Sigmoid colon (tissue), 7 donors: ENCODE results near the gene PIK3R1. TPM values are rescaled to one million over a fixed set of nuclear protein-coding genes. Genes with fewer than 3 reads are reported as not detected.
A peak's percentile ranks its signal among the peaks of the same experiment; 100 is the strongest.

ENCODE experiments used
- DNase-seq: peaks from one replicate; pipeline ENCODE4 v3.0.0-alpha.2; 2019
- H3K27ac ChIP-seq, 4 donors: fragments of 200-600 bp; sonication (generic); one replicate each; pipeline ENCODE4 v1.5.1; 2016 to 2019; ENCODE audit warnings: mild to moderate bottlenecking in 1 of 4
- H3K27me3 ChIP-seq, 3 donors: fragments of 200-600 bp; sonication (generic); one replicate each; pipeline ENCODE4 v1.5.1; 2019; ENCODE audit warnings: mild to moderate bottlenecking in 1 of 3
- H3K36me3 ChIP-seq, 4 donors: fragments of 200-600 bp; sonication (generic); one replicate each; pipeline ENCODE4 v1.5.1; 2016 to 2019
- H3K4me1 ChIP-seq, 4 donors: fragments of 200-600 bp; sonication (generic); one replicate each; pipeline ENCODE4 v1.5.1; 2017 to 2019
- H3K4me3 ChIP-seq, 4 donors: fragments of 200-600 bp; sonication (generic); one replicate each; pipeline ENCODE4 v1.5.1; 2017 to 2019; ENCODE audit warnings: mild to moderate bottlenecking in 2 of 4, moderate library complexity in 1 of 4
- H3K9me3 ChIP-seq, 4 donors: fragments of 200-600 bp in 3 of 4; sonication (generic) in 3 of 4; one replicate each; pipeline versions ENCODE4 v1.5.1 to v1.6.1; 2013 to 2019
- CTCF ChIP-seq, 4 experiments: fragments of 450-650 bp in 3 of 4; fragments of 200-600 bp in 1 of 4; IDR thresholded peaks; one replicate each; pipeline ENCODE4 v1.5.1; 2016 to 2019; ENCODE audit warnings: antibody characterized with exemption in 4 of 4, mild to moderate bottlenecking in 3 of 4, moderate library complexity in 2 of 4
- EP300 ChIP-seq, 4 donors: sonication (generic); formaldehyde crosslinking; IDR thresholded peaks; one replicate each; pipeline ENCODE4 v1.6.1; 2017; ENCODE audit warnings: antibody characterized with exemption in 4 of 4
- POLR2A ChIP-seq, 2 donors: fragments of 450-650 bp; IDR thresholded peaks; one replicate each; pipeline ENCODE4 v1.6.1; 2016; ENCODE audit warnings: antibody characterized with exemption in 2 of 2, mild to moderate bottlenecking in 2 of 2, moderate library complexity in 2 of 2
- POLR2AphosphoS5 ChIP-seq, 4 donors: sonication (generic); formaldehyde crosslinking; IDR thresholded peaks; one replicate each; pipeline ENCODE4 v1.6.1; 2017; ENCODE audit warnings: antibody characterized with exemption in 4 of 4
- WGBS, 2 donors: extraction: QIAGEN DNeasy Blood & Tissue Kit; methylation state at CpG; one replicate each; pipeline ENCODE4 v1.1.7; 2013; 5-methylcytosine and 5-hydroxymethylcytosine counted together
- intact Hi-C: fragments of 100-400 bp; cut with DNase I; formaldehyde crosslinking; loops from one replicate; pipeline ENCODE4 v1.15.1; 2023
- polyA plus RNA-seq, 3 donors: library from polyadenylated mRNA; stranded (reverse); fragments of 200-250 nt; gene quantifications; one replicate each; pipeline ENCODE4 v1.2.3, GENCODE V29; 2013
- total RNA-seq, 4 donors: library from RNA; depleted of rRNA; stranded (reverse); fragments of >200 nt; gene quantifications; one replicate each; pipeline ENCODE4 v1.1.0, GENCODE V29; 2016
- donor health status: healthy with polysubstance abuse.
- donor health status: Bipolar disorder and iron deficiency.
- donor health status: healthy.

Gene PIK3R1
- total and polyA plus RNA-seq, 7 donors: 9.2 to 227 (median 177) TPM

GRCh38 chr5:68214482-68215207, 911 bp upstream of the PIK3R1 start:
- DNase-seq: no peak
- Histone ChIP-seq H3K4me3 (peak overlapping the region; percentile 63 to 93 (median 90)), H3K9me3 (no peaks in the 10 kb centered on the region), H3K27me3 (no peaks in the 10 kb centered on the region), H3K36me3 (no peaks in the 10 kb centered on the region), H3K4me1 (peaks cover 0 to 24% (median 21%) of the 10 kb centered on the region in 4 donors), H3K27ac (peak overlapping the region; percentile 94 to 99 (median 96))
- intact Hi-C loops: loop anchor here (2.0 to 5.0 kb wide), 6 partner anchors 28 to 967 kb away; no protein-coding TSS in a partner anchor
- 1 to 2% methylated on average over 37 of the region's 37 CpGs for WGBS, 2 donors
- TF ChIP-seq EP300 (IDR thresholded peaks at IDR 0.05) (no peak), POLR2AphosphoS5 (IDR thresholded peaks at IDR 0.05) (no peak), CTCF (IDR thresholded peaks at IDR 0.05) (no peak), POLR2A (IDR thresholded peaks at IDR 0.05) (no peak)

- Histone ChIP-seq H3K36me3 (peaks cover 0 to 5% (median 1%) of the 10 kb centered on the region in 4 donors), H3K4me1 (peaks cover 0 to 35% (median 32%) of the 10 kb centered on the region in 4 donors), H3K9me3 (no peaks in the 10 kb centered on the region), H3K27me3 (no peaks in the 10 kb centered on the region), H3K4me3 (peak overlapping the region; percentile 90 to 98 (median 92)), H3K27ac (peak overlapping the region; percentile 94 to 99 (median 96))
- WGBS, 2 donors: 1% methylated on average over 38 of the region's 38 CpGs
- TF ChIP-seq EP300 (IDR thresholded peaks at IDR 0.05) (no peak), CTCF (IDR thresholded peaks at IDR 0.05) (no peak), POLR2A (IDR thresholded peaks at IDR 0.05) (peak in 1 of 2 donors; percentile 27)
- intact Hi-C loops: loop anchor here (2.0 to 5.0 kb wide), 6 partner anchors 29 to 969 kb away; no protein-coding TSS in a partner anchor
- no peak for DNase-seq
These were observed 315 bp downstream of the PIK3R1 start for GRCh38 chr5:68215898-68216244.

- peaks cover 0 to 38% (median 33%) of the 10 kb centered on the region in 4 donors for H3K4me1 ChIP-seq
- peaks cover 0 to 7% (median 3%) of the 10 kb centered on the region in 4 donors for H3K36me3 ChIP-seq
- intact Hi-C loops: loop anchor here (5.0 kb wide), 3 partner anchors 36 to 969 kb away; no protein-coding TSS in a partner anchor
- no peaks in the 10 kb centered on the region for H3K9me3 ChIP-seq
- WGBS, 2 donors: 1% methylated on average over 49 of the region's 49 CpGs
- H3K27ac ChIP-seq: peak overlapping the region; percentile 94 to 99 (median 96)
- H3K27me3 ChIP-seq: no peaks in the 10 kb centered on the region
- TF ChIP-seq CTCF (IDR thresholded peaks at IDR 0.05) (peak in 1 of 4 experiments; percentile 8), POLR2A (IDR thresholded peaks at IDR 0.05) (no peak), POLR2AphosphoS5 (IDR thresholded peaks at IDR 0.05) (peak in 3 of 4 donors; percentile 25 to 67 (median 34))
- peak overlapping the region; percentile 90 to 98 (median 92) for H3K4me3 ChIP-seq
- peak; percentile 76 for DNase-seq
These were observed 890 bp downstream of the PIK3R1 start for GRCh38 chr5:68216245-68217046.

GRCh38 chr5:68217047-68217355, 1.4 kb downstream of the PIK3R1 start:
- H3K4me1 ChIP-seq: peaks cover 0 to 43% (median 39%) of the 10 kb centered on the region in 4 donors
- TF ChIP-seq POLR2A (IDR thresholded peaks at IDR 0.05) (no peak), EP300 (IDR thresholded peaks at IDR 0.05) (no peak), POLR2AphosphoS5 (IDR thresholded peaks at IDR 0.05) (no peak), CTCF (IDR thresholded peaks at IDR 0.05) (no peak)
- H3K27me3 ChIP-seq: no peaks in the 10 kb centered on the region
- H3K9me3 ChIP-seq: no peaks in the 10 kb centered on the region
- peaks cover 0 to 7% (median 3%) of the 10 kb centered on the region in 4 donors for H3K36me3 ChIP-seq
- H3K4me3 ChIP-seq: peak overlapping the region; percentile 90 to 98 (median 92)
- DNase-seq: no peak
- intact Hi-C loops: loop anchor here (5.0 kb wide), 3 partner anchors 35 to 970 kb away; no protein-coding TSS in a partner anchor
- peak overlapping the region; percentile 94 to 99 (median 96) for H3K27ac ChIP-seq
- 0% methylated on average over 3 of the region's 3 CpGs for WGBS, 2 donors
